H54 (cell line): Measurements from ENCODE around the gene LRRC7.
A peak's percentile ranks its signal among the peaks of the same experiment; 100 is the strongest.

Experiments used
- DNase-seq: peaks from one replicate; pipeline ENCODE4 v3.0.0; 2011; ENCODE audit warnings: low spot score, mixed read lengths; ENCODE audit not compliant: insufficient read length
- FAIRE-seq: peaks from 3 replicates; lab custom pipeline; 2011; peaks lifted over from hg19 to GRCh38; lab: Jason Lieb, UNC
- POLR2A ChIP-seq: IDR thresholded peaks from 2 replicates; pipeline ENCODE4 v1.6.1; 2011; ENCODE audit warnings: low read depth, mild to moderate bottlenecking, low read length

Gene LRRC7

GRCh38 chr1:70112838-70113237, 545.1 kb downstream of the LRRC7 start:
- TF ChIP-seq POLR2A = no peak
- FAIRE-seq (no peak), DNase-seq (no peak)

- no peak for TF ChIP-seq POLR2A
- DNase-seq (no peak), FAIRE-seq (no peak)
Observed at GRCh38 chr1:70115315-70115714, 547.6 kb downstream of the LRRC7 start.

GRCh38 chr1:70117046-70117445, 549.3 kb downstream of the LRRC7 start:
- DNase-seq (no peak), FAIRE-seq (no peak)
- no peak for TF ChIP-seq POLR2A

- FAIRE-seq = no peak
- TF ChIP-seq POLR2A = no peak
- DNase-seq = no peak
Observed at GRCh38 chr1:70134148-70134547, 566.4 kb downstream of the LRRC7 start.

GRCh38 chr1:70140343-70140742, 572.6 kb downstream of the LRRC7 start:
- TF ChIP-seq POLR2A = no peak
- no peak for FAIRE-seq
- no peak for DNase-seq

GRCh38 chr1:70140894-70141293, 573.2 kb downstream of the LRRC7 start:
- DNase-seq (no peak), FAIRE-seq (peak; percentile 55)
- no peak for TF ChIP-seq POLR2A

- TF ChIP-seq POLR2A = no peak
- no peak for FAIRE-seq
- DNase-seq = no peak
Observed at GRCh38 chr1:70142075-70142474, 574.4 kb downstream of the LRRC7 start.

GRCh38 chr1:70143048-70143659, 575.4 kb downstream of the LRRC7 start:
- no peak for TF ChIP-seq POLR2A
- FAIRE-seq = no peak
- no peak for DNase-seq

GRCh38 chr1:70146488-70146887, 578.8 kb downstream of the LRRC7 start:
- no peak for DNase-seq
- FAIRE-seq = peak; percentile 20
- no peak for TF ChIP-seq POLR2A

- FAIRE-seq (no peak), DNase-seq (no peak)
- TF ChIP-seq POLR2A = no peak
Observed at GRCh38 chr1:70150444-70150843, 582.7 kb downstream of the LRRC7 start.

- no peak for FAIRE-seq
Observed at GRCh38 chr1:70153739-70154138, 586.0 kb downstream of the LRRC7 start.

GRCh38 chr1:70156529-70157120, 588.9 kb downstream of the LRRC7 start:
- TF ChIP-seq POLR2A = no peak
- peak; percentile 50 for FAIRE-seq
- DNase-seq = no peak

More at GRCh38 chr1:70153739-70154138, 586.0 kb downstream of the LRRC7 start:
- no peak for DNase-seq
- TF ChIP-seq POLR2A = no peak

GRCh38 chr1:70164350-70164749, 596.6 kb downstream of the LRRC7 start:
- FAIRE-seq (no peak), DNase-seq (no peak)
- no peak for TF ChIP-seq POLR2A

GRCh38 chr1:70168283-70168682, 600.6 kb downstream of the LRRC7 start:
- TF ChIP-seq POLR2A = no peak
- FAIRE-seq (no peak), DNase-seq (no peak)

- DNase-seq = no peak
- FAIRE-seq = peak; percentile 6
- no peak for TF ChIP-seq POLR2A
Observed at GRCh38 chr1:70169018-70169839, 601.5 kb downstream of the LRRC7 start.
